Erythroblast (primary cell): ENCODE measurements around the gene DIAPH2.

Experiments used
- GATA1 ChIP-seq: IDR thresholded peaks from 2 replicates; pipeline ENCODE4 v1.6.1; 2011; ENCODE audit warnings: low read depth, mild to moderate bottlenecking, control low read depth, low read length, moderate library complexity
- POLR2A ChIP-seq: IDR thresholded peaks from 2 replicates; pipeline ENCODE4 v1.6.1; 2011; ENCODE audit warnings: mild to moderate bottlenecking, low read length

GRCh38 chrX:97155816-97156215 lies 471.2 kb downstream of the DIAPH2 start:
- TF ChIP-seq POLR2A = no peak
- TF ChIP-seq GATA1 = no peak
